Measurements from ENCODE around the gene CMTM6. TPM values are rescaled to one million over a fixed set of nuclear protein-coding genes. Genes with fewer than 3 reads are reported as not detected.

CMTM6 gene
- total RNA-seq, 2 donors from 2014 or later = 79.8 to 237 TPM

DNA sequence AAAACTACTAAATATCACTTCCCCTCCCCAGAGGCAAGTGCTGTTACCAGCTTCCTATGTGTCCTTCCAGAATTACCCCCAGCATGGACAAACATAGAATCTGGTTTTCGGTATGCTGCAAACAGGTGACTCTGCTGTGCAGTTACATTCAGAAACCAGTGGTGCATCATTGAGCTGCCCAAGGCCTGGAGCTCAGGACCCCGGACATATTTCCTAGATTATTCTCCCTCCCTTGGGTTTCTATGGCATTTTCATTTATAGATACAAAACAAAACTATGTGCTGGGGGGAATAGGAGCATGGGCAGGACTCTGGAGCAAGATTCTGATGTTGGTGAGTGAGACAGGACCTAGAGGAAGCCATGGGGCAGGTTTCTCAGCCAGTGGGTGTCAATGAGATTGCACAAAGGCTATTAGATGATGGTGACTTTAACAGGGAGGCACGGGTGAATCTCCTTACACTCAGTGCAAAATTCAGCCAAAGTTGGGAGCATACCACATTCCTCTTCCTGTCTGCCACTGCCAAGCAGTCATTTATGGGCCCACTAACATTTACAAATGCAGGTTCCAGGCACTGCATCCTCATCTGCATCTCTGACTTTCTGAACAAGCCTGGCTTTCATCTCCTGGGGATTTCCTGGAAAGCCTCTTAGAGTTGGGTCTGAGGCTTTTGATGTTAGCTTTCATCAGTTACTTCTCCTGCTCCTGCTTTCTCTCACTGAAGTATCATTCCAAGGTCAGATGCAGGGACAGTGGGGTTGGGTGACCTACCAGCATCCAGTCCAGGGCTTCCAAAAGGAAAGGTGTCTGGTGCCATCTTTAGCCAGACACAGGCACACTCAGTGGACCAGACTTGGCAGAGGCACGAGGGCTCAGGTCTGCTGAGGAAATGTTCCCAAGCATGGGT lies 66.5 kb downstream of the CMTM6 start:
- Histone ChIP-seq H3K4me3 (no peak overlapping the region), H3K36me3 (no peaks in the 10 kb centered on the region), H3K9me3 (no peaks in the 10 kb centered on the region), H3K27ac (no peak overlapping the region), H3K4me1 (replicated peaks) (no peaks in the 10 kb centered on the region), H3K27me3 (replicated peaks; ENCODE audit: insufficient read depth) (no peaks in the 10 kb centered on the region)
- 80% methylated on average over 4 of the region's 4 CpGs for WGBS
- intact Hi-C loops (cut with DNase I) = no loop called here
- TF ChIP-seq POLR2A (IDR thresholded peaks at IDR 0.05) = no peak
- no peak for TF ChIP-seq POLR2AphosphoS5 (IDR thresholded peaks at IDR 0.05)
- TF ChIP-seq, protein P1, sequence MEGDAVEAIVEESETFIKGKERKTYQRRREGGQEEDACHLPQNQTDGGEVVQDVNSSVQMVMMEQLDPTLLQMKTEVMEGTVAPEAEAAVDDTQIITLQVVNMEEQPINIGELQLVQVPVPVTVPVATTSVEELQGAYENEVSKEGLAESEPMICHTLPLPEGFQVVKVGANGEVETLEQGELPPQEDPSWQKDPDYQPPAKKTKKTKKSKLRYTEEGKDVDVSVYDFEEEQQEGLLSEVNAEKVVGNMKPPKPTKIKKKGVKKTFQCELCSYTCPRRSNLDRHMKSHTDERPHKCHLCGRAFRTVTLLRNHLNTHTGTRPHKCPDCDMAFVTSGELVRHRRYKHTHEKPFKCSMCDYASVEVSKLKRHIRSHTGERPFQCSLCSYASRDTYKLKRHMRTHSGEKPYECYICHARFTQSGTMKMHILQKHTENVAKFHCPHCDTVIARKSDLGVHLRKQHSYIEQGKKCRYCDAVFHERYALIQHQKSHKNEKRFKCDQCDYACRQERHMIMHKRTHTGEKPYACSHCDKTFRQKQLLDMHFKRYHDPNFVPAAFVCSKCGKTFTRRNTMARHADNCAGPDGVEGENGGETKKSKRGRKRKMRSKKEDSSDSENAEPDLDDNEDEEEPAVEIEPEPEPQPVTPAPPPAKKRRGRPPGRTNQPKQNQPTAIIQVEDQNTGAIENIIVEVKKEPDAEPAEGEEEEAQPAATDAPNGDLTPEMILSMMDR (IDR thresholded peaks at IDR 0.05) = no peak
- DNase-seq (ENCODE audit: low spot score) = no peak

GRCh38 chr3:32434206-32434605 lies 68.4 kb downstream of the CMTM6 start:
- Histone ChIP-seq H3K4me3 (no peak overlapping the region), H3K9me3 (no peaks in the 10 kb centered on the region), H3K27ac (no peak overlapping the region), H3K27me3 (replicated peaks; ENCODE audit: insufficient read depth) (no peaks in the 10 kb centered on the region), H3K4me1 (replicated peaks) (no peaks in the 10 kb centered on the region), H3K36me3 (no peaks in the 10 kb centered on the region)
- DNase-seq (ENCODE audit: low spot score) = no peak
- TF ChIP-seq, protein P1 (IDR thresholded peaks at IDR 0.05) = no peak
- no peak for TF ChIP-seq POLR2A (IDR thresholded peaks at IDR 0.05)
- no peak for TF ChIP-seq POLR2AphosphoS5 (IDR thresholded peaks at IDR 0.05)
- intact Hi-C loops (cut with DNase I) = no loop called here
- WGBS = 98% methylated on average over 4 of the region's 4 CpGs

DNA sequence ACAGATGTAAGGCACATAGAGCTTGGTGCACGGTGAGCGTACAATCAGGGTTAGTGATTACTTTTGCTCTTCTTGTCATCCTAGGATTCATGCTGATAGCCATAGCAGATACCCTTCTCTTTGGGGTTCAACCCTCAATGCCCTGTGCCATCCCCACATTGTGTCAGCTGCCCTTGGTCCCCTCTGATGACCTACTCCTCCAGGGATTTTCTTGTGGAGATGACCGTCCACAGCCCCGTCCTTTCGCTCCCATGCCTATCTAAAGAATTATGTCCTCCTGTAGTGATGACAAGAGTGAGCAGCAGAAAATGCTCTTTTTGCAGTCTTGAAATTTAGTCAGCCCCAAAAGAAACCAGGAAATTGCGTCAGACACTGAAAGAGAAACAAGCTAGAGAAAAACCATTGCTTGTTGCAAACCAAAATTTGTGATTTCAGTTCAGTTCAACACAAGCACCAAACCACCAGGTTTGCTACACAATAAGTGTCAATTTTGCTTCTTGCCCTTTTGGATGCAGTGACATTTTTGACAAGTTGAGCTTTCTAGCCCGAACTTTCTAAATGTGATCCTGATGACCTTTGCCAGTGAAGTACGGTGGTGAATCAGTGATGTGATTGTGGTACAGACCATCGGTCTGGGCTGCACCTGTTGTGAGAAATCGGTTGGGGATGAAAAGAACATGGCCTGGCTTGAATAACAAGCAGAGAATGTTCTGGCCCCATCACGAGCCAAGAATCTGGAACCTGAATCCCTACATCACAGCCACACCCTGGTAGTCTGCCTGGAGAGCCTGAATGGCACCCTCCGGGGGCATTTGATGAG lies 69.7 kb downstream of the CMTM6 start:
- Histone ChIP-seq H3K4me3 (no peak overlapping the region), H3K4me1 (replicated peaks) (peaks cover 6% of the 10 kb centered on the region), H3K27me3 (replicated peaks; ENCODE audit: insufficient read depth) (no peaks in the 10 kb centered on the region), H3K36me3 (no peaks in the 10 kb centered on the region), H3K27ac (no peak overlapping the region), H3K9me3 (no peaks in the 10 kb centered on the region)
- no peak for DNase-seq (ENCODE audit: low spot score)
- WGBS = 90% methylated on average over 12 of the region's 12 CpGs
- intact Hi-C loops (cut with DNase I) = no loop called here
- TF ChIP-seq, protein P1 (IDR thresholded peaks at IDR 0.05) = no peak
- no peak for TF ChIP-seq POLR2AphosphoS5 (IDR thresholded peaks at IDR 0.05)
- no peak for TF ChIP-seq POLR2A (IDR thresholded peaks at IDR 0.05)

DNA sequence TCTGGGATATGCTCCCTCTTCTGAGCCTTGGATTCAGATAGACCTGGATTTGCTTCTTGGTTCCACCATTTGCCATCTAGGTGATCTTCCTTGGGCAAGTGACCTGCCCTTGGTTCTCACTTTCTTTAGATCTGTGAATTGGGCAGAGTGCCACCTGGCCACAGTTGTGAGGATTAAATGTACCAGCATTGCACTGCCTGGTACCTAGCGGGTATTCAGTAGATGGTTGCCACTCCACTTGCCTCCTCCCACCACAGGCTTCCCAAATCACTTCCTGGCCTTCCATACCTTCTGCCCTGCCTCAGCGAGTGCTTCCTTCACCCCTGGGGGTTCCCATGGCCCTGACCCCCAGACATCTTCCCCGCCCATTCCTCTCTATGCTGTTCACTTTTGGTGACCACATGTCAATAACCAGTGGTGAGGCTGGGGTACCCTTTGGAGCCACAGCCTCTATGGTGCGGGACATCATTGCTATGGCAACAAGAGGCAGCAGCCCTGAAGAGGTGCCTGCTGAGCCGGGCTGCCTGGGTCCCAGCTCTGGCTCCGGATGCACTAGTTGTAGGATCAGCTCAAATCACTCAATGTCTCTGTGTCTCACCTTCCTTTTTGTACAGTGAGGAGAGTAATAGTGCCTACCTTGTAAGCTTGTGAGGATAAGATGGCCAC lies 70.5 kb downstream of the CMTM6 start:
- Histone ChIP-seq H3K27ac (no peak overlapping the region), H3K9me3 (no peaks in the 10 kb centered on the region), H3K4me3 (no peak overlapping the region), H3K27me3 (replicated peaks; ENCODE audit: insufficient read depth) (no peaks in the 10 kb centered on the region), H3K4me1 (replicated peaks) (peaks cover 6% of the 10 kb centered on the region), H3K36me3 (no peaks in the 10 kb centered on the region)
- no peak for TF ChIP-seq POLR2AphosphoS5 (IDR thresholded peaks at IDR 0.05)
- TF ChIP-seq, protein P1 (IDR thresholded peaks at IDR 0.05) = no peak
- intact Hi-C loops (cut with DNase I) = no loop called here
- WGBS = 99% methylated on average over 6 of the region's 6 CpGs
- DNase-seq (ENCODE audit: low spot score) = no peak

Measured in prostate gland (tissue), 2 donors.